Measurements from ENCODE around the gene UBXN1. TPM values are rescaled to one million over a fixed set of nuclear protein-coding genes. Genes with fewer than 3 reads are reported as not detected.

Gene UBXN1
- total RNA-seq, 1 experiment from 2014 or later: 118 TPM

DNA sequence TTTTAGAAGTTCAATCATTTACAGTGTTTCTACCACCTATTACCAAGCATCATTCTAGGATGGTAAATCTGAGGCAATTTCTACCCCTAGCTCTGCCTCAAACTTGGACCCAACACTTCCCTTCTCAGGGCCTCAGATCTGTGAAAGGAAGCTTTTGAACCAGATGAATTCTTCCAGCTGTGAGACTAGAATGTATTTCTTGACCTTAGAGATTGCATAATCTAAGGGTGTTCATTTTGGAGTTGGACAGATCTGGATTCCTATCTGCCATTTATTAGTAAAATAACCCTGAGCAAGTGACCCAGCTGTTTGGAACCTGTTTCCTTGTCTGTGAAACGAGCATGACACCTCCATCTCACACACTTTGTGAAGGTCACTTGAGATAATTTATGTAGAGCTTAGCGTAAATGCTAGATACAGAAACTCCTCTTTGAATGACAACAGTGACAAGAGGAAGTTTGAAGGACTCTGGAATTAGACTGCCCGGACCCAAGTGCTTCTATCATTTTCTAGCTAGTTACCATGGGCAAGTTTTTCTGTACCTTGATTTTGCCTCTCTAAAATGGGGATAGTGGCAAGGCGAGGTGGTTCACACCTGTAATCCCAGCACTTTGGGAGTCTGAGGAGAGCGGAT lies 22.0 kb downstream of the UBXN1 start:
- H2BK12ac ChIP-seq (ENCODE audit: insufficient read length, low read depth, low read length): no peak overlapping the region
- no peak overlapping the region for H4K8ac ChIP-seq (replicated peaks; ENCODE audit: insufficient read length, low read depth, low read length)
- H3K9me3 ChIP-seq (ENCODE audit: control insufficient read depth, low read depth, low read length): no peaks in the 10 kb centered on the region
- no peak overlapping the region for H3K56ac ChIP-seq (ENCODE audit: insufficient read length, low read depth, low read length)
- H3K9ac ChIP-seq (ENCODE audit: extremely low read depth, insufficient read length, low read length): no peak overlapping the region
- H2AK5ac ChIP-seq (ENCODE audit: insufficient read length, low read length): no peak overlapping the region
- H3T11ph ChIP-seq (ENCODE audit: low read length): no peak overlapping the region
- peaks cover 2% of the 10 kb centered on the region; the same call in 1 of the 2 replicates for H3K79me2 ChIP-seq (ENCODE audit: insufficient read depth, low read length)
- no peak overlapping the region for H2AFZ ChIP-seq (ENCODE audit: low read length)
- H4K20me1 ChIP-seq (ENCODE audit: control insufficient read depth, insufficient read depth, insufficient read length): no peaks in the 10 kb centered on the region
- DNase-seq: no peak
- H3K23me2 ChIP-seq (ENCODE audit: insufficient read length, low read depth, low read length, poor library complexity, severe bottlenecking): peaks cover 4% of the 10 kb centered on the region
- no peak overlapping the region for H3K4me2 ChIP-seq (ENCODE audit: insufficient read depth, insufficient read length, low read length)
- H4K5ac ChIP-seq (ENCODE audit: insufficient read length, low read depth, low read length): no peak overlapping the region
- H4K91ac ChIP-seq (ENCODE audit: insufficient read length, low read depth, low read length): no peak overlapping the region
- no peak overlapping the region for H2BK120ac ChIP-seq (ENCODE audit: low read depth, low read length, poor library complexity, severe bottlenecking)
- no peak overlapping the region for H3K14ac ChIP-seq (ENCODE audit: insufficient read depth, low read length)
- H3K27ac ChIP-seq (ENCODE audit: insufficient read length, low read depth, low read length): no peak overlapping the region
- no peak overlapping the region for H2BK15ac ChIP-seq (ENCODE audit: low read depth, low read length)
- no peak overlapping the region for H3K18ac ChIP-seq (ENCODE audit: insufficient read length, low read depth, low read length)
- H3K4me1 ChIP-seq (ENCODE audit: insufficient read depth, low read length): no peaks in the 10 kb centered on the region
- no peak overlapping the region for H3K27ac Mint-ChIP-seq
- no peak overlapping the region for H3K4ac ChIP-seq (ENCODE audit: low read depth, low read length)
- H3K79me1 ChIP-seq (ENCODE audit: insufficient read depth, low read depth, low read length, poor library complexity, severe bottlenecking): no peaks in the 10 kb centered on the region
- WGBS (ENCODE audit: extremely low coverage, insufficient read length, low lambda C conversion rate): no CpG with 5 or more reads among the region's 5 CpGs
- H3K36me3 Mint-ChIP-seq (ENCODE audit: insufficient read depth in 1 of 3, low read depth in 3 of 3): peaks cover 0 to 11% (median 0%) of the 10 kb centered on the region in 3 experiments; a peak in 2 of 7 replicates
- H3K27me3 Mint-ChIP-seq (ENCODE audit: low read depth): no peaks in the 10 kb centered on the region
- H2BK5ac ChIP-seq (ENCODE audit: insufficient read length, low read length): no peak overlapping the region
- H3K23ac ChIP-seq (ENCODE audit: insufficient read length, low read depth, low read length): no peak overlapping the region
- H3K4me1 Mint-ChIP-seq: peaks cover 4 to 9% of the 10 kb centered on the region in 2 experiments
- TF ChIP-seq, protein P1, sequence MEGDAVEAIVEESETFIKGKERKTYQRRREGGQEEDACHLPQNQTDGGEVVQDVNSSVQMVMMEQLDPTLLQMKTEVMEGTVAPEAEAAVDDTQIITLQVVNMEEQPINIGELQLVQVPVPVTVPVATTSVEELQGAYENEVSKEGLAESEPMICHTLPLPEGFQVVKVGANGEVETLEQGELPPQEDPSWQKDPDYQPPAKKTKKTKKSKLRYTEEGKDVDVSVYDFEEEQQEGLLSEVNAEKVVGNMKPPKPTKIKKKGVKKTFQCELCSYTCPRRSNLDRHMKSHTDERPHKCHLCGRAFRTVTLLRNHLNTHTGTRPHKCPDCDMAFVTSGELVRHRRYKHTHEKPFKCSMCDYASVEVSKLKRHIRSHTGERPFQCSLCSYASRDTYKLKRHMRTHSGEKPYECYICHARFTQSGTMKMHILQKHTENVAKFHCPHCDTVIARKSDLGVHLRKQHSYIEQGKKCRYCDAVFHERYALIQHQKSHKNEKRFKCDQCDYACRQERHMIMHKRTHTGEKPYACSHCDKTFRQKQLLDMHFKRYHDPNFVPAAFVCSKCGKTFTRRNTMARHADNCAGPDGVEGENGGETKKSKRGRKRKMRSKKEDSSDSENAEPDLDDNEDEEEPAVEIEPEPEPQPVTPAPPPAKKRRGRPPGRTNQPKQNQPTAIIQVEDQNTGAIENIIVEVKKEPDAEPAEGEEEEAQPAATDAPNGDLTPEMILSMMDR (conservative IDR thresholded peaks at IDR 0.05): no peak
- H3K4me3 Mint-ChIP-seq: no peak overlapping the region
- H3K27me3 ChIP-seq (ENCODE audit: insufficient read depth, low read length): no peaks in the 10 kb centered on the region
- no peak overlapping the region for H2BK20ac ChIP-seq (ENCODE audit: low read depth, low read length, poor library complexity, severe bottlenecking)
- no peaks in the 10 kb centered on the region for H3K9me3 Mint-ChIP-seq
